Measurements from ENCODE around the gene TRIM14. TPM values are rescaled to one million over a fixed set of nuclear protein-coding genes. Genes with fewer than 3 reads are reported as not detected.

The TRIM14 gene
- polyA plus RNA-seq, 3 donors = 23.0 to 30.6 (median 28.5) TPM

DNA sequence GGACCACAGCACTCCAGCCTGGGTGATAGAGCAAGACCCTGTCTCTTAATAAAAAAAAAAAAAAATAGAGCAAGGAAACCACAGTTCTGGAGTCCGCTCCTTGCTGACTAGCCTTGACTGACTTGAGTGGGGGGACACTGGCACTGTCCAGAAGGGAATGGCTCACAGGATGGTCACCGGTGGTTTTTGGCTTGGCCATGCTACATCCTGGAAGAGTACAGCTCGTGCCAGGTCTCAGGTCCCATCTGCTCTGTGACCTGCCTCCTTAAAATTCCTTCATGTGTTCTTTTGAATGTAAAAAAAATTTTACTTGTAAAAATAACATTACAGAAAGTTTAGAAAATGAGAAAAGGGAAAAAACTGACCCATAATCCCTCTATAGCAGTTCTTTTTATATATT lies 56.9 kb downstream of the TRIM14 start:
- H3K4me1 Mint-ChIP-seq = peaks cover 27% of the 10 kb centered on the region
- H3K79me2 ChIP-seq (ENCODE audit: insufficient read depth, low read length) = peaks cover 70% of the 10 kb centered on the region
- H3K4me1 ChIP-seq (ENCODE audit: control insufficient read depth in 1 of 2, insufficient read depth in 2 of 2, low read length in 2 of 2) = peaks cover 17% of the 10 kb centered on the region in 2 donors
- TF ChIP-seq, protein P1, sequence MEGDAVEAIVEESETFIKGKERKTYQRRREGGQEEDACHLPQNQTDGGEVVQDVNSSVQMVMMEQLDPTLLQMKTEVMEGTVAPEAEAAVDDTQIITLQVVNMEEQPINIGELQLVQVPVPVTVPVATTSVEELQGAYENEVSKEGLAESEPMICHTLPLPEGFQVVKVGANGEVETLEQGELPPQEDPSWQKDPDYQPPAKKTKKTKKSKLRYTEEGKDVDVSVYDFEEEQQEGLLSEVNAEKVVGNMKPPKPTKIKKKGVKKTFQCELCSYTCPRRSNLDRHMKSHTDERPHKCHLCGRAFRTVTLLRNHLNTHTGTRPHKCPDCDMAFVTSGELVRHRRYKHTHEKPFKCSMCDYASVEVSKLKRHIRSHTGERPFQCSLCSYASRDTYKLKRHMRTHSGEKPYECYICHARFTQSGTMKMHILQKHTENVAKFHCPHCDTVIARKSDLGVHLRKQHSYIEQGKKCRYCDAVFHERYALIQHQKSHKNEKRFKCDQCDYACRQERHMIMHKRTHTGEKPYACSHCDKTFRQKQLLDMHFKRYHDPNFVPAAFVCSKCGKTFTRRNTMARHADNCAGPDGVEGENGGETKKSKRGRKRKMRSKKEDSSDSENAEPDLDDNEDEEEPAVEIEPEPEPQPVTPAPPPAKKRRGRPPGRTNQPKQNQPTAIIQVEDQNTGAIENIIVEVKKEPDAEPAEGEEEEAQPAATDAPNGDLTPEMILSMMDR (IDR thresholded peaks at IDR 0.05) = no peak
- no peak overlapping the region for H3K4me3 Mint-ChIP-seq
- no peaks in the 10 kb centered on the region for H3K9me3 ChIP-seq (replicated peaks in 1 of 2; ENCODE audit: control insufficient read depth in 1 of 2, insufficient read depth in 1 of 2, low read length in 2 of 2)
- no peak overlapping the region for H3K4me3 ChIP-seq (replicated peaks in 1 of 3; ENCODE audit: low read depth in 2 of 3, low read length in 3 of 3)
- H3K27me3 Mint-ChIP-seq (ENCODE audit: low read depth in 3 of 3) = no peaks in the 10 kb centered on the region
- no peak overlapping the region for H3K9ac ChIP-seq (ENCODE audit: insufficient read depth, low read length, poor library complexity, severe bottlenecking)
- DNase-seq = no peak
- H3K9me3 Mint-ChIP-seq = peaks cover 0 to 2% (median 0%) of the 10 kb centered on the region in 7 donors
- intact Hi-C loops (cut with micrococcal nuclease) = no loop called here
- no peak overlapping the region for H3K27ac ChIP-seq (ENCODE audit: low read depth in 1 of 2, low read length in 2 of 2)
- no peak overlapping the region for H2AFZ ChIP-seq (ENCODE audit: insufficient read depth, low read depth, low read length, poor library complexity, severe bottlenecking)
- H3K36me3 Mint-ChIP-seq = peaks cover 49 to 75% of the 10 kb centered on the region in 2 donors
- H3K27me3 ChIP-seq (ENCODE audit: control insufficient read depth in 2 of 2, insufficient read depth in 2 of 2, low read length in 2 of 2) = no peaks in the 10 kb centered on the region
- 100% methylated on average over 2 of the region's 3 CpGs for WGBS (ENCODE audit: insufficient coverage)
- H4K20me1 ChIP-seq (ENCODE audit: insufficient read depth, low read length) = peaks cover 53% of the 10 kb centered on the region
- H3K4me2 ChIP-seq (replicated peaks; ENCODE audit: extremely low read depth, low read length, poor library complexity, severe bottlenecking) = no peak overlapping the region
- peaks cover 40 to 75% of the 10 kb centered on the region in 2 donors for H3K36me3 ChIP-seq (replicated peaks in 1 of 2; ENCODE audit: control insufficient read depth in 1 of 2, insufficient read depth in 2 of 2, low read length in 2 of 2)
- H3K27ac Mint-ChIP-seq = no peak overlapping the region

DNA sequence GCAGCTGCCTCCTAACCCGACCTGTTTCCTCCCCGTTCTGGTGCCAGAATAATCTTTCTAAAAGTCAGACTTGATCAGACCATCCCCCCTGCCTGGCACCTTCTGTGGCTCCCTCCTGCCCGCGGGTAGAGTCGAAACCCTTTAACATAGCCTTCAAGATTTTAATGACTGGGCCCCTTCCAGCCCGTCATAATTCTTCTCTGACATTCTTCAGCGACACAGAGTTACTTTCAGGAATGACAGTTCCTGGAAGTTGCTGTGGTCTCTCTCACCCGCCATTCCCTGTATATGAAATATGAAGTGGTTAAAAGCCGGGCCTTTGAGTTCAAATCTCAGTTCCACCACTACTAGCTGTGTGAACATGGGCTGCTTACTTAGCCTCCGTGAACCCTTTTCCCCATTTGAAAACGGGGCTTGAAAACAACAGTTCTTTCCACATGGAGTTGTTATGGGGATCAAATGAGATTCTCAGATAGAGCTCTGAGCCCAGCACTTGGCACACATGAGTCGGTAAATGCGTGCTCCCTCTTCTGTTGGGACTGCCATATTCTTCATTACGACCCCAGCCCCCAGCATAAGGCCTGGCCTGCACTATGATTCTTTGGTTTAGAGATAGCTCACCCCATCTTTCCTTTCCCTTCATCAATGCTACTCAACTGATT lies 61.8 kb downstream of the TRIM14 start:
- H3K4me3 Mint-ChIP-seq = peak overlapping the region; percentile 99
- Histone ChIP-seq H2AFZ (ENCODE audit: insufficient read depth, low read depth, low read length, poor library complexity, severe bottlenecking) (peak overlapping the region; percentile 68), H3K4me1 (ENCODE audit: control insufficient read depth in 1 of 2, insufficient read depth in 2 of 2, low read length in 2 of 2) (peaks cover 23 to 24% of the 10 kb centered on the region in 2 donors), H3K36me3 (replicated peaks in 1 of 2; ENCODE audit: control insufficient read depth in 1 of 2, insufficient read depth in 2 of 2, low read length in 2 of 2) (peaks cover 13 to 29% of the 10 kb centered on the region in 2 donors), H3K9me3 (replicated peaks in 1 of 2; ENCODE audit: control insufficient read depth in 1 of 2, insufficient read depth in 1 of 2, low read length in 2 of 2) (no peaks in the 10 kb centered on the region), H4K20me1 (ENCODE audit: insufficient read depth, low read length) (peaks cover 39% of the 10 kb centered on the region), H3K4me3 (replicated peaks in 1 of 3; ENCODE audit: low read depth in 2 of 3, low read length in 3 of 3) (peak overlapping the region; percentile 69 to 99 (median 90)), H3K27ac (ENCODE audit: low read depth in 1 of 2, low read length in 2 of 2) (peak overlapping the region; percentile 90 to 95), H3K27me3 (ENCODE audit: control insufficient read depth in 2 of 2, insufficient read depth in 2 of 2, low read length in 2 of 2) (no peaks in the 10 kb centered on the region), H3K79me2 (ENCODE audit: insufficient read depth, low read length) (peaks cover 48% of the 10 kb centered on the region), H3K9ac (ENCODE audit: insufficient read depth, low read length, poor library complexity, severe bottlenecking) (peak overlapping the region; percentile 94), H3K4me2 (replicated peaks; ENCODE audit: extremely low read depth, low read length, poor library complexity, severe bottlenecking) (peak overlapping the region; percentile 88)
- H3K27me3 Mint-ChIP-seq (ENCODE audit: low read depth in 3 of 3) = no peaks in the 10 kb centered on the region
- TF ChIP-seq, protein P1 (IDR thresholded peaks at IDR 0.05) = no peak
- DNase-seq = no peak
- 0% methylated on average over 5 of the region's 14 CpGs for WGBS (ENCODE audit: insufficient coverage)
- peaks cover 12 to 31% of the 10 kb centered on the region in 2 donors for H3K36me3 Mint-ChIP-seq
- peak overlapping the region; percentile 96 to 99 (median 98) for H3K27ac Mint-ChIP-seq
- no peaks in the 10 kb centered on the region for H3K9me3 Mint-ChIP-seq
- intact Hi-C loops (cut with micrococcal nuclease) = loop anchor here (5.0 to 10.0 kb wide), 3 partner anchors 72 to 200 kb away; partner anchors contain the start of genes ANP32B (in 1 of the 2), TBC1D2 (in 1 of the 2) and TRMO (in 1 of the 2)
- peaks cover 32% of the 10 kb centered on the region for H3K4me1 Mint-ChIP-seq

All from CD14-positive monocyte (primary cell).